GM12878 (cell line): Measurements from ENCODE around the gene GRIK4. TPM values are rescaled to one million over a fixed set of nuclear protein-coding genes. Genes with fewer than 3 reads are reported as not detected.

Experiments used
- ATAC-seq: fragments of 200-7000 bp; cut with Tn5 transposase; 3 replicates; pipeline ENCODE4 v1.9.1; 2020; ENCODE audit warnings: mild to moderate bottlenecking, moderate library complexity
- BruUV-seq: library from RNA; stranded (reverse); fragments of 400-500 nt; replicated peaks from 2 replicates; lab custom pipeline; 2021; lab: Mats Ljungman, UMichigan
- CTCF ChIA-PET: fragments of 300-600 bp; sonication (Branson Sonifier 250); formaldehyde crosslinking; extraction: SDS; loops from one replicate; lab custom pipeline; 2021; ENCODE audit warnings: inconsistent platforms; lab: Yijun Ruan, JAX
- POLR2A ChIA-PET: fragments of 350-600 bp; formaldehyde crosslinking; extraction: SDS; loops from one replicate; lab custom pipeline; 2021; ENCODE audit warnings: inconsistent platforms; lab: Charles Lee
- RAD21 ChIA-PET: fragments of 300-600 bp; sonication (Branson Sonifier 250); formaldehyde crosslinking; loops from one replicate; lab custom pipeline; 2023; ENCODE audit warnings: antibody characterized with exemption; ENCODE audit not compliant: unreplicated experiment; lab: Charles Lee
- SMC1A ChIA-PET: fragments of 300-600 bp; sonication (Branson Sonifier 250); formaldehyde crosslinking; loops from one replicate; lab custom pipeline; 2023; ENCODE audit not compliant: unreplicated experiment, uncharacterized antibody; lab: Charles Lee
- DNase-seq: peaks from one replicate; pipeline ENCODE4 v3.0.0-alpha.2; 2011; ENCODE audit warnings: low read depth, low spot score
- FAIRE-seq: peaks from 3 replicates; lab custom pipeline; 2011; peaks lifted over from hg19 to GRCh38; lab: Jason Lieb, UNC
- H2AFZ ChIP-seq: 2 replicates; pipeline ENCODE4 v1.6.0; 2011; ENCODE audit warnings: low read depth, low read length, control low read depth; ENCODE audit not compliant: control insufficient read depth
- H3K27ac ChIP-seq: 2 replicates; pipeline ENCODE4 v1.5.1; 2011; ENCODE audit warnings: control low read depth; ENCODE audit not compliant: control insufficient read depth, insufficient read depth
- H3K27me3 ChIP-seq, 2 experiments: replicated peaks in 1 of 2; 2 replicates each; pipeline versions ENCODE4 v1.6.0 to v1.6.1; 2011; ENCODE audit warnings: low read length in 1 of 2; ENCODE audit not compliant: control insufficient read depth in 2 of 2, insufficient read depth in 2 of 2
- H3K36me3 ChIP-seq, 2 experiments: 2 replicates each; pipeline ENCODE4 v1.5.1; 2011; ENCODE audit warnings: low read length in 1 of 2; ENCODE audit not compliant: control insufficient read depth in 2 of 2, insufficient read depth in 2 of 2
- H3K4me1 ChIP-seq: 2 replicates; pipeline ENCODE4 v1.6.1; 2011; ENCODE audit warnings: mild to moderate bottlenecking, low read length, moderate library complexity, mixed read lengths; ENCODE audit not compliant: control insufficient read depth, insufficient read depth
- H3K4me2 ChIP-seq: 2 replicates; pipeline ENCODE4 v1.6.0; 2011; ENCODE audit warnings: control low read depth; ENCODE audit not compliant: control insufficient read depth, insufficient read depth
- H3K4me3 ChIP-seq: fragments of 200-600 bp; sonication (generic); 2 replicates; pipeline ENCODE4 v1.5.1; 2016
- H3K79me2 ChIP-seq: 2 replicates; pipeline ENCODE4 v1.6.0; 2011; ENCODE audit warnings: low read length; ENCODE audit not compliant: control insufficient read depth, insufficient read depth
- H3K9ac ChIP-seq: 2 replicates; pipeline ENCODE4 v1.8.0; 2011; ENCODE audit warnings: low read length, control low read depth, mixed read lengths; ENCODE audit not compliant: control insufficient read depth, insufficient read depth
- H3K9me3 ChIP-seq: replicated peaks from 3 replicates; pipeline ENCODE4 v1.5.1; 2011; ENCODE audit warnings: mild to moderate bottlenecking, low read length; ENCODE audit not compliant: control insufficient read depth, insufficient read depth
- H4K20me1 ChIP-seq: 2 replicates; pipeline ENCODE4 v1.6.0; 2011; ENCODE audit not compliant: control insufficient read depth, insufficient read depth
- IRF4 ChIP-seq: IDR thresholded peaks from 2 replicates; pipeline ENCODE4 v1.6.1; 2011; ENCODE audit warnings: low read depth, low read length
- SMAD1 ChIP-seq: fragments of 450-650 bp; IDR thresholded peaks from 2 replicates; pipeline ENCODE4 v1.6.1; 2018; ENCODE audit warnings: mild to moderate bottlenecking, low read depth; ENCODE audit not compliant: partially characterized antibody
- WGBS: methylation state at CpG from one replicate; pipeline ENCODE4 v1.1.6; 2016; ENCODE audit warnings: low lambda C conversion rate; ENCODE audit not compliant: insufficient replicate concordance, insufficient coverage; ENCODE audit errors: missing lambda C conversion rate; 5-methylcytosine and 5-hydroxymethylcytosine counted together
- in situ Hi-C: fragments of 300-500 bp; cut with MboI; formaldehyde crosslinking; loops from 9 replicates; pipeline ENCODE4 v1.14.3; 2018; ENCODE audit warnings: mixed read lengths
- intact Hi-C: fragments of 100-400 bp; cut with micrococcal nuclease; formaldehyde crosslinking; loops from one replicate; pipeline ENCODE4 v1.14.2; 2022; ENCODE audit not compliant: unreplicated experiment
- polyA plus RNA-seq, 11 experiments: library from polyadenylated mRNA; depleted of rRNA in 4 of 11; unstranded in 6 of 11; stranded (reverse) in 5 of 11; fragments of >200 nt; fragmentation: Nextera tagmentation in 4 of 11; fragmentation: Illumina TruSeq in 1 of 11; extraction: Ambion mirVana in 4 of 11; extraction: Trizol in 1 of 11; gene quantifications; 1 replicate in 1 of 11; 2 replicates in 10 of 11; pipeline versions ENCODE4 v1.2.1 to v1.2.3, GENCODE V29; 2011 to 2016; ENCODE audit warnings: inconsistent platforms in 2 of 11, missing spikeins in 2 of 11, low read depth in 1 of 11
- total RNA-seq, 4 experiments: library from RNA; depleted of rRNA in 3 of 4; stranded (reverse); fragments of >200 nt in 3 of 4; fragmentation: Illumina TruSeq in 1 of 4; extraction: Trizol in 1 of 4; gene quantifications; 2 replicates each; pipeline versions ENCODE4 v1.2.1 to v1.2.3, GENCODE V29; 2013 to 2021
- TF ChIP-seq, protein P1 (sequence below): fragments of 450-650 bp; IDR thresholded peaks from 2 replicates; pipeline ENCODE4 v1.6.1; 2017; ENCODE audit warnings: mild to moderate bottlenecking

The GRIK4 gene
- total and polyA plus RNA-seq, 10 of the 15 experiments (the other 5 are each of a cell fraction or from before 2014, with no cell fraction given): 0.33 to 3.6 (median 0.72) TPM

DNA sequence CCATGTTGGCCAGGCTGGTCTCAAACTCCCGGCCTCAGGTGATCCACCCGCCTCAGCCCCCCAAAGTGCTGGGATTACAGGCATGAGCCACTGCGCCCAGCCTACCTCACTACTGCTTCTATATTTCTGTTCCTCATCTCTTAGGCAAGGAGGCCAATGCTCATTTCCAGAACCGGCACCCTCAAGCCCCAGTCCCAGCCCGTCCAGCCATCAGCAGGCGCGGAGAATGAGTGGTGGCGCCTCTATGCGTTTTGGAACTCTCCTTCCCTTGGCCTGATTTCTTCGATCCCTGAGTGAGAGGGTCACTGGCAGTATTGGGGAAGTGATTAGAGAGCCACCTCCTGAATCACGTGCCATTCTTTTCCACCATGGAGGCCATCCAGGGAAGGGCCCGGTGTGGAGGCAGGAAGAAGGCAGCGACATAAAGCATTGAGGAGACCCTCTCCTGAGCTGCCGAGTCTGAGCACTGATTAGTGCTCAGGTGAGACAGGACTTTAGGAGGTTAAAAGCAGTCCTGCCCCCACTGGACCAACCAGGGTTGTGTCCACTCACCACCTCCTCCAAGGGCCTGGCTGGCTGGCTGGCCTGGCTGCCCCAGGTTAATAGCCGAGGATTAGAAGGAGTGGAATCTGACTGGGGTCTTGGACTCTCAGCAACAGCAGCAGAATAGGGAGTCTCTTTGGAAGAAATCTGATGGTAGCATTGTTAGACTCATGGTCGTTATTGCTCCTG is 8.7 kb downstream of the GRIK4 start:
- Histone ChIP-seq H4K20me1 (no peaks in the 10 kb centered on the region), H3K9me3 (no peaks in the 10 kb centered on the region), H3K27ac (no peak overlapping the region), H3K79me2 (no peaks in the 10 kb centered on the region), H3K36me3 (no peaks in the 10 kb centered on the region), H3K9ac (no peak overlapping the region), H3K27me3 (peaks cover 0 to 1% of the 10 kb centered on the region in 2 experiments; a peak in 2 of 4 replicates), H3K4me3 (no peak overlapping the region), H3K4me2 (no peak overlapping the region), H2AFZ (no peak overlapping the region), H3K4me1 (no peaks in the 10 kb centered on the region)
- ATAC-seq (no peak), FAIRE-seq (no peak), DNase-seq (no peak)
- ChIA-PET CTCF (interaction anchor here (1.1 to 2.3 kb wide), 3 partner anchors 11 to 281 kb away, joined by 3 to 11 read pairs (median 8); no protein-coding TSS in a partner anchor), POLR2A (no interaction called here), RAD21 (interaction anchor here (1.2 kb wide), 1 partner anchor 93 kb away, joined by 4 read pairs; no protein-coding TSS in a partner anchor), SMC1A (interaction anchor here (1.3 to 1.4 kb wide), 2 partner anchors 113 to 411 kb away, joined by 3 read pairs; no protein-coding TSS in a partner anchor)
- intact Hi-C loops (no loop called here), in situ Hi-C loops (loop anchor here (5.0 kb wide), 2 partner anchors 432 to 677 kb away; no protein-coding TSS in a partner anchor)
- TF ChIP-seq SMAD1 (no peak), IRF4 (no peak)
- TF ChIP-seq, protein P1, sequence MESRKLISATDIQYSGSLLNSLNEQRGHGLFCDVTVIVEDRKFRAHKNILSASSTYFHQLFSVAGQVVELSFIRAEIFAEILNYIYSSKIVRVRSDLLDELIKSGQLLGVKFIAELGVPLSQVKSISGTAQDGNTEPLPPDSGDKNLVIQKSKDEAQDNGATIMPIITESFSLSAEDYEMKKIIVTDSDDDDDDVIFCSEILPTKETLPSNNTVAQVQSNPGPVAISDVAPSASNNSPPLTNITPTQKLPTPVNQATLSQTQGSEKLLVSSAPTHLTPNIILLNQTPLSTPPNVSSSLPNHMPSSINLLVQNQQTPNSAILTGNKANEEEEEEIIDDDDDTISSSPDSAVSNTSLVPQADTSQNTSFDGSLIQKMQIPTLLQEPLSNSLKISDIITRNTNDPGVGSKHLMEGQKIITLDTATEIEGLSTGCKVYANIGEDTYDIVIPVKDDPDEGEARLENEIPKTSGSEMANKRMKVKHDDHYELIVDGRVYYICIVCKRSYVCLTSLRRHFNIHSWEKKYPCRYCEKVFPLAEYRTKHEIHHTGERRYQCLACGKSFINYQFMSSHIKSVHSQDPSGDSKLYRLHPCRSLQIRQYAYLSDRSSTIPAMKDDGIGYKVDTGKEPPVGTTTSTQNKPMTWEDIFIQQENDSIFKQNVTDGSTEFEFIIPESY: no peak
- BruUV-seq: no TSS peak
- 60% methylated on average over 16 of the region's 16 CpGs for WGBS
